ENCODE results near the gene TUBA1A.
"Not testable (repeated sequence)": the region's sequence is repeated elsewhere in the genome, so short reads cannot be mapped to it uniquely, and the experiment has no call there.

Gene TUBA1A

GRCh38 chr12:49190974-49191373 is 2.1 kb upstream of the TUBA1A start:
- no peak overlapping the region for H3K4me3 ChIP-seq (ENCODE audit: low read depth, low read length)
- no peak for DNase-seq (ENCODE audit: low read depth)
- no peak for TF ChIP-seq CTCF (IDR thresholded peaks at IDR 0.05; ENCODE audit: low read depth, low read length, missing control alignments)

- no peak overlapping the region for H3K4me3 ChIP-seq (ENCODE audit: low read depth, low read length)
- DNase-seq (ENCODE audit: low read depth) = no peak
- TF ChIP-seq CTCF (IDR thresholded peaks at IDR 0.05; ENCODE audit: low read depth, low read length, missing control alignments) = no peak
Measured at GRCh38 chr12:49189731-49190716, 1.1 kb upstream of the TUBA1A start.

GRCh38 chr12:49188201-49188915 is 522 bp downstream of the TUBA1A start:
- no peak for TF ChIP-seq CTCF (IDR thresholded peaks at IDR 0.05; ENCODE audit: low read depth, low read length, missing control alignments)
- no peak for DNase-seq (ENCODE audit: low read depth)
- H3K4me3 ChIP-seq (ENCODE audit: low read depth, low read length) = peak overlapping the region; percentile 64

GRCh38 chr12:49187184-49187583 is 1.7 kb downstream of the TUBA1A start:
- no peak for TF ChIP-seq CTCF (IDR thresholded peaks at IDR 0.05; ENCODE audit: low read depth, low read length, missing control alignments)
- DNase-seq (ENCODE audit: low read depth) = no peak
- H3K4me3 ChIP-seq (ENCODE audit: low read depth, low read length) = no peak overlapping the region

- DNase-seq (ENCODE audit: low read depth); H3K4me3 ChIP-seq (ENCODE audit: low read depth, low read length): not testable (repeated sequence)
Measured at GRCh38 chr12:49186307-49186706, 2.6 kb downstream of the TUBA1A start.

GRCh38 chr12:49184697-49185096 is 4.2 kb downstream of the TUBA1A start:
- not testable (repeated sequence) for DNase-seq (ENCODE audit: low read depth); H3K4me3 ChIP-seq (ENCODE audit: low read depth, low read length)

GRCh38 chr12:49183214-49183950 is 5.5 kb downstream of the TUBA1A start:
- not testable (repeated sequence) for DNase-seq (ENCODE audit: low read depth); H3K4me3 ChIP-seq (ENCODE audit: low read depth, low read length)

GRCh38 chr12:49174218-49174617 is 14.7 kb downstream of the TUBA1A start:
- no peak for DNase-seq (ENCODE audit: low read depth)
- no peak for TF ChIP-seq CTCF (IDR thresholded peaks at IDR 0.05; ENCODE audit: low read depth, low read length, missing control alignments)
- H3K4me3 ChIP-seq (ENCODE audit: low read depth, low read length) = no peak overlapping the region

Measured in GM12864 (cell line).